DOHH2 (cell line): ENCODE measurements around the gene CCDC138.

ENCODE experiments used
- H3F3A ChIP-seq: fragments of 200-600 bp; sonication (generic), shearing (Covaris generic); 2 replicates; pipeline ENCODE4 v1.6.0; 2016; ENCODE audit warnings: antibody characterized with exemption, mild to moderate bottlenecking; ENCODE audit not compliant: control insufficient read depth, insufficient read depth
- H3K27ac ChIP-seq: fragments of 200-600 bp; sonication (generic); 2 replicates; pipeline ENCODE4 v1.5.1; 2014; ENCODE audit warnings: low read depth, mild to moderate bottlenecking, low read length, moderate library complexity
- H3K27me3 ChIP-seq: fragments of 200-600 bp; sonication (generic); 2 replicates; pipeline ENCODE4 v1.6.1; 2014; ENCODE audit warnings: mild to moderate bottlenecking, low read length, mixed read lengths; ENCODE audit not compliant: control insufficient read depth
- H3K36me3 ChIP-seq: fragments of 200-600 bp; sonication (generic); 2 replicates; pipeline ENCODE4 v1.6.1; 2014; ENCODE audit warnings: mild to moderate bottlenecking, low read length, moderate library complexity, mixed read lengths; ENCODE audit not compliant: control insufficient read depth
- H3K4me1 ChIP-seq: fragments of 200-600 bp; sonication (generic); 2 replicates; pipeline ENCODE4 v1.6.1; 2014; ENCODE audit warnings: mild to moderate bottlenecking, low read length, mixed read lengths; ENCODE audit not compliant: control insufficient read depth
- H3K4me2 ChIP-seq: fragments of 200-600 bp; sonication (generic); 2 replicates; pipeline ENCODE4 v1.6.0; 2014; ENCODE audit warnings: mild to moderate bottlenecking, low read length, moderate library complexity
- H3K4me3 ChIP-seq: fragments of 200-600 bp; sonication (generic); 2 replicates; pipeline ENCODE4 v1.5.1; 2014; ENCODE audit warnings: mild to moderate bottlenecking, low read length, mixed read lengths
- H3K79me2 ChIP-seq: fragments of 200-600 bp; sonication (generic); 2 replicates; pipeline ENCODE4 v1.6.1; 2014; ENCODE audit warnings: mild to moderate bottlenecking, low read length, mixed read lengths; ENCODE audit not compliant: control insufficient read depth
- H3K9me2 ChIP-seq: fragments of 200-600 bp; sonication (generic); replicated peaks from 2 replicates; pipeline ENCODE4 v1.6.1; 2014; ENCODE audit warnings: mild to moderate bottlenecking, low read length, mixed read lengths; ENCODE audit not compliant: control insufficient read depth
- H3K9me3 ChIP-seq: fragments of 200-600 bp; sonication (generic); 2 replicates; pipeline ENCODE4 v1.6.1; 2014; ENCODE audit warnings: antibody characterized with exemption, low read length, mixed read lengths; ENCODE audit not compliant: control insufficient read depth, insufficient read depth
- H4K20me1 ChIP-seq: fragments of 200-600 bp; sonication (generic); 2 replicates; pipeline ENCODE4 v1.6.0; 2014; ENCODE audit warnings: low read depth, mild to moderate bottlenecking, antibody characterized with exemption, low read length, moderate library complexity; ENCODE audit not compliant: control insufficient read depth, insufficient read depth
- CTCF ChIP-seq: fragments of 200-600 bp; sonication (generic); IDR thresholded peaks from one replicate; pipeline ENCODE4 v1.5.1; 2014; ENCODE audit warnings: antibody characterized with exemption, mild to moderate bottlenecking, low read depth, low read length; ENCODE audit not compliant: poor library complexity, severe bottlenecking
- EZH2phosphoT487 ChIP-seq: fragments of 200-600 bp; sonication (generic); IDR thresholded peaks from 2 replicates; pipeline ENCODE4 v1.6.1; 2017; ENCODE audit warnings: borderline replicate concordance, mild to moderate bottlenecking, antibody characterized with exemption, low read length, moderate library complexity, mixed read lengths

The CCDC138 gene

GRCh38 chr2:108909275-108909823 is 122.8 kb downstream of the CCDC138 start:
- TF ChIP-seq EZH2phosphoT487 (no peak), CTCF (no peak)
- H3K36me3 ChIP-seq = no peaks in the 10 kb centered on the region
- no peaks in the 10 kb centered on the region for H3F3A ChIP-seq
- no peak overlapping the region for H3K27ac ChIP-seq
- no peak overlapping the region for H3K4me2 ChIP-seq
- H3K79me2 ChIP-seq = no peaks in the 10 kb centered on the region
- H4K20me1 ChIP-seq = no peaks in the 10 kb centered on the region
- H3K9me3 ChIP-seq = no peaks in the 10 kb centered on the region
- H3K4me3 ChIP-seq = no peak overlapping the region
- H3K4me1 ChIP-seq = no peaks in the 10 kb centered on the region
- no peaks in the 10 kb centered on the region for H3K27me3 ChIP-seq
- H3K9me2 ChIP-seq = no peaks in the 10 kb centered on the region

GRCh38 chr2:108910011-108910431 is 123.5 kb downstream of the CCDC138 start:
- Histone ChIP-seq H3K27me3 (no peaks in the 10 kb centered on the region), H4K20me1 (no peaks in the 10 kb centered on the region), H3K4me2 (no peak overlapping the region), H3K4me1 (no peaks in the 10 kb centered on the region), H3K36me3 (no peaks in the 10 kb centered on the region), H3K79me2 (no peaks in the 10 kb centered on the region), H3K4me3 (no peak overlapping the region), H3K9me2 (no peaks in the 10 kb centered on the region), H3F3A (no peaks in the 10 kb centered on the region), H3K27ac (no peak overlapping the region), H3K9me3 (no peaks in the 10 kb centered on the region)
- TF ChIP-seq EZH2phosphoT487 (no peak), CTCF (no peak)

- Histone ChIP-seq H3K4me1 (no peaks in the 10 kb centered on the region), H3K27me3 (no peaks in the 10 kb centered on the region), H3K79me2 (no peaks in the 10 kb centered on the region), H3K27ac (no peak overlapping the region), H3K36me3 (no peaks in the 10 kb centered on the region), H3K4me3 (no peak overlapping the region), H3K4me2 (no peak overlapping the region), H3F3A (no peaks in the 10 kb centered on the region), H3K9me2 (no peaks in the 10 kb centered on the region), H3K9me3 (no peaks in the 10 kb centered on the region), H4K20me1 (no peaks in the 10 kb centered on the region)
- no peak for TF ChIP-seq CTCF
- no peak for TF ChIP-seq EZH2phosphoT487
Measured at GRCh38 chr2:108910541-108911396, 124.2 kb downstream of the CCDC138 start.
